Sigmoid colon (tissue), 7 donors: ENCODE data around the gene TMC1. TPM values are rescaled to one million over a fixed set of nuclear protein-coding genes. Genes with fewer than 3 reads are reported as not detected.

Experiments
- DNase-seq: peaks from one replicate; pipeline ENCODE4 v3.0.0-alpha.2; 2019
- H3K27ac ChIP-seq, 4 donors: fragments of 200-600 bp; sonication (generic); one replicate each; pipeline ENCODE4 v1.5.1; 2016 to 2019; ENCODE audit warnings: mild to moderate bottlenecking in 1 of 4
- H3K27me3 ChIP-seq, 3 donors: fragments of 200-600 bp; sonication (generic); one replicate each; pipeline ENCODE4 v1.5.1; 2019; ENCODE audit warnings: mild to moderate bottlenecking in 1 of 3
- H3K36me3 ChIP-seq, 4 donors: fragments of 200-600 bp; sonication (generic); one replicate each; pipeline ENCODE4 v1.5.1; 2016 to 2019
- H3K4me1 ChIP-seq, 4 donors: fragments of 200-600 bp; sonication (generic); one replicate each; pipeline ENCODE4 v1.5.1; 2017 to 2019
- H3K4me3 ChIP-seq, 4 donors: fragments of 200-600 bp; sonication (generic); one replicate each; pipeline ENCODE4 v1.5.1; 2017 to 2019; ENCODE audit warnings: mild to moderate bottlenecking in 2 of 4, moderate library complexity in 1 of 4
- H3K9me3 ChIP-seq, 4 donors: fragments of 200-600 bp in 3 of 4; sonication (generic) in 3 of 4; one replicate each; pipeline versions ENCODE4 v1.5.1 to v1.6.1; 2013 to 2019
- EP300 ChIP-seq, 4 donors: sonication (generic); formaldehyde crosslinking; IDR thresholded peaks; one replicate each; pipeline ENCODE4 v1.6.1; 2017; ENCODE audit warnings: antibody characterized with exemption in 4 of 4
- POLR2A ChIP-seq, 2 donors: fragments of 450-650 bp; IDR thresholded peaks; one replicate each; pipeline ENCODE4 v1.6.1; 2016; ENCODE audit warnings: antibody characterized with exemption in 2 of 2, mild to moderate bottlenecking in 2 of 2, moderate library complexity in 2 of 2
- POLR2AphosphoS5 ChIP-seq, 4 donors: sonication (generic); formaldehyde crosslinking; IDR thresholded peaks; one replicate each; pipeline ENCODE4 v1.6.1; 2017; ENCODE audit warnings: antibody characterized with exemption in 4 of 4
- WGBS, 2 donors: extraction: QIAGEN DNeasy Blood & Tissue Kit; methylation state at CpG; one replicate each; pipeline ENCODE4 v1.1.7; 2013; 5-methylcytosine and 5-hydroxymethylcytosine counted together
- intact Hi-C: fragments of 100-400 bp; cut with DNase I; formaldehyde crosslinking; loops from one replicate; pipeline ENCODE4 v1.15.1; 2023
- polyA plus RNA-seq, 3 donors: library from polyadenylated mRNA; stranded (reverse); fragments of 200-250 nt; gene quantifications; one replicate each; pipeline ENCODE4 v1.2.3, GENCODE V29; 2013
- total RNA-seq, 4 donors: library from RNA; depleted of rRNA; stranded (reverse); fragments of >200 nt; gene quantifications; one replicate each; pipeline ENCODE4 v1.1.0, GENCODE V29; 2016
- TF ChIP-seq, protein P1 (sequence below), 4 experiments: fragments of 450-650 bp in 3 of 4; fragments of 200-600 bp in 1 of 4; IDR thresholded peaks; one replicate each; pipeline ENCODE4 v1.5.1; 2016 to 2019; ENCODE audit warnings: antibody characterized with exemption in 4 of 4, mild to moderate bottlenecking in 3 of 4, moderate library complexity in 2 of 4
- donor health status: healthy with polysubstance abuse.
- donor health status: Bipolar disorder and iron deficiency.
- donor health status: healthy.

Gene TMC1
- total and polyA plus RNA-seq, 7 donors, result under 0.01 to 1.5 (median 0.51) TPM; not detected in 4

- WGBS, 2 donors, result 90 to 91% methylated on average over 2 of the region's 2 CpGs
- Histone ChIP-seq H3K4me3 (no peak overlapping the region), H3K36me3 (no peaks in the 10 kb centered on the region), H3K27me3 (no peaks in the 10 kb centered on the region), H3K9me3 (no peaks in the 10 kb centered on the region), H3K27ac (no peak overlapping the region), H3K4me1 (no peaks in the 10 kb centered on the region)
- no peak for DNase-seq
- TF ChIP-seq EP300 (IDR thresholded peaks at IDR 0.05) (no peak), POLR2AphosphoS5 (IDR thresholded peaks at IDR 0.05) (no peak), POLR2A (IDR thresholded peaks at IDR 0.05) (no peak)
- TF ChIP-seq, protein P1, sequence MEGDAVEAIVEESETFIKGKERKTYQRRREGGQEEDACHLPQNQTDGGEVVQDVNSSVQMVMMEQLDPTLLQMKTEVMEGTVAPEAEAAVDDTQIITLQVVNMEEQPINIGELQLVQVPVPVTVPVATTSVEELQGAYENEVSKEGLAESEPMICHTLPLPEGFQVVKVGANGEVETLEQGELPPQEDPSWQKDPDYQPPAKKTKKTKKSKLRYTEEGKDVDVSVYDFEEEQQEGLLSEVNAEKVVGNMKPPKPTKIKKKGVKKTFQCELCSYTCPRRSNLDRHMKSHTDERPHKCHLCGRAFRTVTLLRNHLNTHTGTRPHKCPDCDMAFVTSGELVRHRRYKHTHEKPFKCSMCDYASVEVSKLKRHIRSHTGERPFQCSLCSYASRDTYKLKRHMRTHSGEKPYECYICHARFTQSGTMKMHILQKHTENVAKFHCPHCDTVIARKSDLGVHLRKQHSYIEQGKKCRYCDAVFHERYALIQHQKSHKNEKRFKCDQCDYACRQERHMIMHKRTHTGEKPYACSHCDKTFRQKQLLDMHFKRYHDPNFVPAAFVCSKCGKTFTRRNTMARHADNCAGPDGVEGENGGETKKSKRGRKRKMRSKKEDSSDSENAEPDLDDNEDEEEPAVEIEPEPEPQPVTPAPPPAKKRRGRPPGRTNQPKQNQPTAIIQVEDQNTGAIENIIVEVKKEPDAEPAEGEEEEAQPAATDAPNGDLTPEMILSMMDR (IDR thresholded peaks at IDR 0.05), result no peak
- intact Hi-C loops, result no loop called here
Observed at GRCh38 chr9:72807765-72808445, 286.5 kb downstream of the TMC1 start.

DNA sequence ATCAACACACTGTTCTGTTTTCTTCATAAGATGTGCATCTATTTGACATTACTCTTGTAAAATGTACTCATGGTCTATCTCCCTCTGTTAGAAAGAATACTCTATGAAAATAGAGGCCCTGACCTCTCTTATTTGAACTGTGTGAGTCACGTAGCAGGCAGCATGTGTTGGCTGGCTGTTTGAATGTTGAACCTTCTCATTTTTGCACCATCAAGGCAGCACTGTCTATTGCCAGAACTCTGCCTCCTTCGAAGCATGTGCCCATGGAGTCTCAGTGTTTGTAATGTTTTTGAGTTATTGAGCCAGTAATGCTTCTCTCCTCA is 287.0 kb downstream of the TMC1 start:
- TF ChIP-seq EP300 (IDR thresholded peaks at IDR 0.05) (no peak), POLR2AphosphoS5 (IDR thresholded peaks at IDR 0.05) (no peak), POLR2A (IDR thresholded peaks at IDR 0.05) (no peak)
- TF ChIP-seq, protein P1 (IDR thresholded peaks at IDR 0.05), result no peak

DNA sequence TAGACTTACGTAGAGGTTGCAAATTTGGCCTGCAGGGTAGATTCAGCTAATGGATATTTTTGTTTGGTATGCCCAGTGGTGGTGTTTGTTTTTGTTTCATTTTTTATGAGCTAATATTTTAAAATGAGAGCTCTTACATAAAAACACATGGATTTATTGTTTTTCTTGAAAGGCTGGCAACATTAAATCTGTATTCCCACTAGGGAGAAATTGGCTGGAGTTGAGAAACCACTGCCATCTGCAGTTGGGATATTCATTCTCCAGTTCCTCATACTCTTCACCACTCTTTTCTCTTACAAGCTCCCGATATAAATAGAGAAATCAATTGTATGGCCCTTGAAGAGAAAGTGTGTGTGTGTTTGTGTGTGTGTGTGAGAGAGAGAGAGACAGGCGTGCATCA is 288.2 kb downstream of the TMC1 start:
- intact Hi-C loops, result no loop called here
- Histone ChIP-seq H3K36me3 (no peaks in the 10 kb centered on the region), H3K4me1 (no peaks in the 10 kb centered on the region), H3K9me3 (no peaks in the 10 kb centered on the region), H3K27me3 (no peaks in the 10 kb centered on the region), H3K4me3 (no peak overlapping the region), H3K27ac (no peak overlapping the region)
- 92 to 95% methylated on average over 3 of the region's 3 CpGs for WGBS, 2 donors
- no peak for TF ChIP-seq POLR2AphosphoS5 (IDR thresholded peaks at IDR 0.05)
- TF ChIP-seq EP300 (IDR thresholded peaks at IDR 0.05), result no peak
- no peak for TF ChIP-seq POLR2A (IDR thresholded peaks at IDR 0.05)
- TF ChIP-seq, protein P1 (IDR thresholded peaks at IDR 0.05), result no peak
- DNase-seq, result no peak

More for the DNA sequence above, 287.0 kb downstream of the TMC1 start:
- no peaks in the 10 kb centered on the region for H3K27me3 ChIP-seq
- H3K4me1 ChIP-seq, result no peaks in the 10 kb centered on the region
- no peaks in the 10 kb centered on the region for H3K36me3 ChIP-seq
- no peak for DNase-seq
- H3K4me3 ChIP-seq, result no peak overlapping the region
- H3K9me3 ChIP-seq, result no peaks in the 10 kb centered on the region
- no peak overlapping the region for H3K27ac ChIP-seq
- intact Hi-C loops, result no loop called here
- WGBS, 2 donors, result 88 to 90% methylated on average over 2 of the region's 2 CpGs

DNA sequence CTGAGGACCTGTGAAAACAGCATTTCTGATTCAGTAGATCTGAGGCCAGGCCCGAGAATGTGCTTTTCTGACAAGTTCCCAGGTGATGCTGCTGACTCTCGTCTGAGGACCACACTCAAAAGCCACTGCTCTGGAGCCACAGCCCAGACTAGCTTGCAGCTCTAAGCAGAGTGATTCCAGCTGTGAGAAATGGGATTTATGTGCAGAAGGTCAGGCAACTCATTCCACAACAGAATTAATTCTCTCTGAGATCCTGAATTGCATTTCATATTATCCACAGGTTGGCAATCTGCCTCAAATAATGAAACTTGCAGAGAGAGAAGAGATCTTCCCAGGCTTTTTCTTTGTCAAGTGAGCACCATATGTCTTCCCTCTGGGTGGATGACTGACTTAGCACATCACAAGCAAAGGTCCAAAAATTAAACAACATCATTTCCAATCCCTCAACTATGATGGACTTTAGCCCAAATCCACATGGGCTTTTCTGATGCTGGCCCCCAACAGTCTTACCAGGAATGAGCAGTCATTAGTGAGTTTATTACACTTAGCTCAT is 291.2 kb downstream of the TMC1 start:
- Histone ChIP-seq H3K9me3 (no peaks in the 10 kb centered on the region), H3K4me3 (no peak overlapping the region), H3K27ac (no peak overlapping the region), H3K4me1 (no peaks in the 10 kb centered on the region), H3K27me3 (no peaks in the 10 kb centered on the region), H3K36me3 (no peaks in the 10 kb centered on the region)
- 48 to 57% methylated on average over 2 of the region's 2 CpGs for WGBS, 2 donors
- no peak for TF ChIP-seq POLR2AphosphoS5 (IDR thresholded peaks at IDR 0.05)
- no peak for TF ChIP-seq POLR2A (IDR thresholded peaks at IDR 0.05)
- TF ChIP-seq EP300 (IDR thresholded peaks at IDR 0.05), result no peak
- TF ChIP-seq, protein P1 (IDR thresholded peaks at IDR 0.05), result no peak
- intact Hi-C loops, result no loop called here
- DNase-seq, result no peak

DNA sequence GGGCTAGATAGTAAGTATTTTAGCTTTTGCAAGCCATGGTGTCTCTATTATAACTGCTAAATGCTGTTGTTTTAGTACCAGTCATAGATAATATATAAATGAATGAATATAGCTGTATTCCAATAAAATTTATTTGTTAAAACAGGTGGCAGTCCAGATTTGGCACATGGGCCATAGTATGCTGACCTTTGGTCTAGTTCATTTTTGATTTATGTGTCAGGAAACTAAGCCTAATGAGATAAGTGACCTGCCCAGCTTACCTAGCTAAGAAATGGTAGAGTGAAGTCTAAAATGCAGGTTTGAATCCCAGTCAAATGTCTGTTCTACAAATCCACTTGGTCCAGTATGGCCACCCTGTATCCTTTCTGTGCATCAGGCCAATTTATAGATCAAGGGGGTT is 292.1 kb downstream of the TMC1 start:
- Histone ChIP-seq H3K36me3 (no peaks in the 10 kb centered on the region), H3K27ac (no peak overlapping the region), H3K9me3 (no peaks in the 10 kb centered on the region), H3K27me3 (no peaks in the 10 kb centered on the region), H3K4me3 (no peak overlapping the region), H3K4me1 (no peaks in the 10 kb centered on the region)
- no peak for DNase-seq
- no peak for TF ChIP-seq POLR2A (IDR thresholded peaks at IDR 0.05)
- intact Hi-C loops, result no loop called here
